A549 (cell line): ENCODE measurements around the gene RRP8. TPM values are rescaled to one million over a fixed set of nuclear protein-coding genes. Genes with fewer than 3 reads are reported as not detected.
A peak's percentile ranks its signal among the peaks of the same experiment; 100 is the strongest.

Source experiments
- ATAC-seq, 2 experiments: fragments of 200-7000 bp in 1 of 2; fragments of >200 bp in 1 of 2; cut with Nextera tagmentation in 1 of 2; cut with Tn5 transposase in 1 of 2; 3 replicates each; pipeline versions ENCODE4 v1.8.0 to v1.9.1; 2018 to 2020; ENCODE audit warnings: mild to moderate bottlenecking in 1 of 2, moderate library complexity in 1 of 2
- CTCF ChIA-PET: fragments of 300-600 bp; sonication (Branson Sonifier 250); formaldehyde crosslinking; extraction: SDS; loops from one replicate; lab custom pipeline; 2021; ENCODE audit warnings: antibody characterized with exemption, inconsistent platforms; lab: Yijun Ruan, JAX
- POLR2A ChIA-PET: fragments of 350-600 bp; formaldehyde crosslinking; extraction: SDS; loops from one replicate; lab custom pipeline; 2021; ENCODE audit warnings: antibody characterized with exemption, inconsistent platforms; lab: Yijun Ruan, JAX
- DNase-seq, 2 experiments: peaks; one replicate each; pipeline versions ENCODE4 v3.0.0 to v3.0.0-alpha.2; 2011 to 2016; ENCODE audit warnings: low read depth in 1 of 2, low spot score in 1 of 2
- FAIRE-seq: peaks from 2 replicates; lab custom pipeline; 2011; peaks lifted over from hg19 to GRCh38; lab: Jason Lieb, UNC
- H3K27ac ChIP-seq, 2 experiments: fragments of >200 bp; sonication (Bioruptor Twin); formaldehyde crosslinking; 3 replicates each; pipeline ENCODE4 v1.5.1; 2016 to 2017
- H3K4me1 ChIP-seq: fragments of >200 bp; sonication (Bioruptor Twin); formaldehyde crosslinking; 3 replicates; pipeline ENCODE4 v1.6.1; 2016
- H3K4me2 ChIP-seq: fragments of >200 bp; sonication (Bioruptor Twin); formaldehyde crosslinking; 3 replicates; pipeline ENCODE4 v1.6.1; 2016
- H3K4me3 ChIP-seq: fragments of >200 bp; sonication (Bioruptor Twin); formaldehyde crosslinking; 3 replicates; pipeline ENCODE4 v1.5.1; 2016
- H3K9me3 ChIP-seq: fragments of >200 bp; sonication (Bioruptor Twin); formaldehyde crosslinking; 3 replicates; pipeline ENCODE4 v1.6.1; 2016
- BHLHE40 ChIP-seq: IDR thresholded peaks from 2 replicates; pipeline ENCODE4 v1.6.1; 2012; ENCODE audit warnings: low read depth, low read length, inconsistent platforms
- CHD4 ChIP-seq: fragments of 200-600 bp; sonication (generic); IDR thresholded peaks from 2 replicates; pipeline ENCODE4 v1.6.1; 2016; ENCODE audit warnings: antibody characterized with exemption, mild to moderate bottlenecking, borderline replicate concordance
- EHF ChIP-seq: fragments of 250-450 bp; sonication (Bioruptor Pico); IDR thresholded peaks from 2 replicates; pipeline ENCODE4 v1.5.0; 2020; ENCODE audit warnings: mild to moderate bottlenecking
- FOSB ChIP-seq: fragments of 250-450 bp; sonication (Bioruptor Pico); IDR thresholded peaks from 2 replicates; pipeline ENCODE4 v1.5.0; 2020; ENCODE audit warnings: mild to moderate bottlenecking, moderate library complexity
- FOSL2 ChIP-seq, 2 experiments: fragments of 450-650 bp in 1 of 2; fragments of >200 bp in 1 of 2; sonication (Bioruptor Twin) in 1 of 2; formaldehyde crosslinking; IDR thresholded peaks; 2 replicates each; pipeline versions ENCODE4 v1.5.0 to v1.6.1; 2016 to 2020; ENCODE audit warnings: mild to moderate bottlenecking in 1 of 2, moderate library complexity in 1 of 2
- FOXS1 ChIP-seq: fragments of 250-450 bp; sonication (Bioruptor Pico); IDR thresholded peaks from 2 replicates; pipeline ENCODE4 v1.5.0; 2020; ENCODE audit warnings: mild to moderate bottlenecking, moderate library complexity
- HOXB13 ChIP-seq: fragments of 250-450 bp; sonication (Bioruptor Pico); IDR thresholded peaks from 2 replicates; pipeline ENCODE4 v1.5.0; 2020; ENCODE audit warnings: low read depth, mild to moderate bottlenecking, moderate library complexity
- RAD21 ChIP-seq, 2 experiments: fragments of >200 bp in 1 of 2; sonication (Bioruptor Twin) in 1 of 2; formaldehyde crosslinking in 1 of 2; IDR thresholded peaks in 1 of 2; conservative IDR thresholded peaks in 1 of 2; 2 replicates in 1 of 2; 3 replicates in 1 of 2; pipeline ENCODE4 v1.6.1; 2012 to 2018; ENCODE audit warnings: inconsistent platforms in 1 of 2
- RNF2 ChIP-seq: fragments of 200-600 bp; sonication (generic); IDR thresholded peaks from 2 replicates; pipeline ENCODE4 v1.6.1; 2016; ENCODE audit warnings: low read depth, mild to moderate bottlenecking, antibody characterized with exemption, moderate library complexity, borderline replicate concordance
- TFCP2L1 ChIP-seq: fragments of 250-450 bp; sonication (Bioruptor Pico); IDR thresholded peaks from 2 replicates; pipeline ENCODE4 v1.5.0; 2021; ENCODE audit warnings: mild to moderate bottlenecking
- TP53 ChIP-seq: fragments of 250-450 bp; sonication (Bioruptor Pico); IDR thresholded peaks from 2 replicates; pipeline ENCODE4 v1.5.0; 2021; ENCODE audit warnings: mild to moderate bottlenecking, moderate library complexity
- ZNF302 ChIP-seq: fragments of 250-450 bp; sonication (Bioruptor Pico); IDR thresholded peaks from 2 replicates; pipeline ENCODE4 v1.9.0; 2021; ENCODE audit warnings: inconsistent platforms, mild to moderate bottlenecking, moderate library complexity
- WGBS: methylation state at CpG from one replicate; pipeline ENCODE4 v1.1.6; 2017; ENCODE audit errors: missing lambda C conversion rate; 5-methylcytosine and 5-hydroxymethylcytosine counted together
- polyA plus RNA-seq, 4 experiments: library from polyadenylated mRNA; depleted of rRNA in 3 of 4; stranded (reverse); fragments of >200 nt; fragmentation: RNase III in 1 of 4; extraction: RNeasy Plus Mini Kit Qiagen cat#74134 plus additional on column Dnase treatment in 1 of 4; gene quantifications; 2 replicates in 3 of 4; 3 replicates in 1 of 4; pipeline ENCODE4 v1.2.3, GENCODE V29; 2011 to 2017
- TF ChIP-seq, protein P1 (sequence below): fragments of >200 bp; sonication (Bioruptor Twin); formaldehyde crosslinking; IDR thresholded peaks from 3 replicates; pipeline ENCODE4 v1.5.1; 2016
- TF ChIP-seq, protein P2 (sequence below): fragments of 450-650 bp; IDR thresholded peaks from 2 replicates; pipeline ENCODE4 v1.6.1; 2014; ENCODE audit warnings: antibody characterized with exemption
- TF ChIP-seq, protein P3 (sequence below): fragments of >200 bp; sonication (Bioruptor Twin); formaldehyde crosslinking; IDR thresholded peaks from 2 replicates; pipeline ENCODE4 v1.6.1; 2016

The RRP8 gene
- polyA plus RNA-seq, 2 of the 4 experiments (the other 2 are of a cell fraction): 14.5 to 25.9 TPM

DNA sequence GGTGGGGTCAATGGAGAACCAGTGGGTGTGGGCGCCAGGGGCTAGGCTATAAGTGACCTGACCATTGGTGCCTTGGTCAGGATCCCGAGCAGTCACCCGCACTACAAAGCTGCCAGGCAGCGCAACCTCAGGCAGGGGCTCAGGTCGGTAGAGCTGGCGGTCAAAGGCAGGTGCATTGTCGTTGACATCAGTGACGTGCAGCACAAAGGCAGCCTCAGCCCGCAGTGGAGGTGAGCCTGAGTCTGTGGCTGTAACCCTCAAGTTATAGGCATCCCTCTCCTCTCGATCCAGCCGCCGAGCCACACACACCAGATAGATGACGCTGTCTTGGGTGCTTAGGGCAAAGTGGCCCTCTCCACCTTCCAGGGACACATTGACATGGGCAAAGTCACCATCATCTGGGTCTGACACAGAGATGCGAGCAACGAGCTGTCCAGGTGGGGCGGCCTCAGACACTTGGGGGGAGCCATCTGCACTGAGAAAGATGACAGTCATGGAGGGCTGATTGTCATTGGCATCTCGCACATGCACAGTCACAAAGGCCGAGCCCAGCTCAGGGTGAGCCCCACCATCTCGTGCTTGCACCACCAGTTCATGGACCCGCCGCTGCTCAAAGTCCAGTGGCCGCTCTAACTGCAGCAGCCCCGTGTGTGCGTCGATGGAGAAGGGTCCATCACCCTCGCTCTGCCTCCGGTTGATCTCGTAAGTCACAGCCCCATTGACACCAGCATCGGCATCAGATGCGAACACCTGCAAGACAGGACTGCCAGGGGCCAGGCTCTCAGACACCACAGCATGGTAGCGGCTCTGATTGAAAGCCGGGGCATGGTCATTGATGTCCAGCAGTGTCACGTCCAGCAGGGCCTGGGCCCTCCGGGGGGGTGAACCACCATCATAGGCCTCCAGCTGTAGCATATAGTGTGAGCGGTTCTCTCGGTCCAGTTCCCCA is 36.9 kb upstream of the RRP8 start (continued):
- TF ChIP-seq RNF2 (no peak), TFCP2L1 (CRISPR knock-in tag) (no peak)
- TF ChIP-seq, all 56 proteins: peak for 0

DNA sequence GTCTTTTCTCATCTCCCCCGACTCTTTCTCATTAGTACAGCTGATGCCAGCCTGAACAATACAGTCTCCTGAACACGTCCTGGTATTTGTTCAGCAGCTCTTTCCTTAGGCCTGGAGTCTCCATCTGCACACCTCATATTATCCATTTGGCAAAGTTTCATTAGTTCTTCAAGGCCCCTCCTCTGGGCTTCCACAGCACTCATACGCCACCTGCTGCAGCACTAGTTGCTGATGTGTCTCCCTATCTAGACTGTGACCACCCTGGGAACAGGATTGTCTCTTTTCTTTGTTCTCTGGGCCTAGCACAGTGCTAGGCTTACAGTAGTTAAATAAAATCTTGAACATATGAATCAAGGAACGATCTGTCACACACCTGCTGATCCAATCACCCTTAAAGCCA is 35.0 kb upstream of the RRP8 start:
- no peak overlapping the region for H3K27ac ChIP-seq
- no peak overlapping the region for H3K4me2 ChIP-seq
- no peak for DNase-seq
- CTCF ChIA-PET: interaction anchor here (0.5 to 2.3 kb wide), 4 partner anchors 10 to 45 kb away, joined by 3 to 10 read pairs (median 4); partner anchors contain the start of gene MRPL17
- FAIRE-seq: no peak
- no peak overlapping the region for H3K4me3 ChIP-seq
- POLR2A ChIA-PET: no interaction called here
- TF ChIP-seq ZNF302 (CRISPR knock-in tag): no peak
- TF ChIP-seq RAD21 (conservative IDR thresholded peaks at IDR 0.05 in 1 of 2, IDR thresholded peaks at IDR 0.05 in 1 of 2): no peak
- no peak for TF ChIP-seq FOXS1 (CRISPR knock-in tag)
- no peak for TF ChIP-seq TP53 (CRISPR knock-in tag)
- TF ChIP-seq CHD4: no peak
- no peak for TF ChIP-seq HOXB13 (CRISPR knock-in tag)
- no peak for ATAC-seq
- H3K9me3 ChIP-seq: no peaks in the 10 kb centered on the region
- WGBS: 41% methylated on average over 4 of the region's 4 CpGs
- H3K4me1 ChIP-seq: peaks cover 5% of the 10 kb centered on the region; the same call in 1 of the 3 replicates

DNA sequence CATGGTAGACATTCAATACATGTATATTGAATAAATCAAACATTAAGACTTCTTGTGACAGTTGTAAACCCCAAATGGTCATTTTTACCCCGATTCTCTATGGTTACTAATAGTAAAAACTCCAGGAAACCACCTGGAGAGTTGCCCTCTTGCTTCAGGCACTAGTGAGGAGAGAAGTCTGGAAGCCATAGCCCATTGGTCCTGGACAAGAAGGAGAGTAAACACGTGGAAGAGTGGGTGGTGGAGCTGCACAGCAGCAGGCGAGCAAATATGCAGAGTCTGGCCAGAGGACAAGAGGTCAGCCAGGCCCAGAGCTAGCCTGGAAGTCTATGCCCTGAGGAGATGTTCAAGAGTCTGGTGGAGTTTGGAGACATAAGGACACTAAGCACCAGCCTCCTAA is 34.5 kb upstream of the RRP8 start:
- H3K4me3 ChIP-seq: no peak overlapping the region
- DNase-seq (no peak), FAIRE-seq (no peak), ATAC-seq (peak in 1 of 2 experiments; percentile 17; a peak in 2 of 6 replicates)
- CTCF ChIA-PET: interaction anchor here (0.5 to 0.9 kb wide), 2 partner anchors 11 to 17 kb away, joined by 3 to 4 read pairs; no protein-coding TSS in a partner anchor
- 12% methylated on average over 3 of the region's 3 CpGs for WGBS
- peaks cover 5% of the 10 kb centered on the region; the same call in 1 of the 3 replicates for H3K4me1 ChIP-seq
- no peak overlapping the region for H3K27ac ChIP-seq
- H3K4me2 ChIP-seq: no peak overlapping the region
- POLR2A ChIA-PET: no interaction called here
- TF ChIP-seq FOSB (CRISPR knock-in tag) (no peak), BHLHE40 (no peak), CHD4 (no peak), FOSL2 (IDR thresholded peaks at IDR 0.05) (no peak), FOSL2 (CRISPR knock-in tag; IDR thresholded peaks at IDR 0.05) (no peak)
- TF ChIP-seq, protein P1, sequence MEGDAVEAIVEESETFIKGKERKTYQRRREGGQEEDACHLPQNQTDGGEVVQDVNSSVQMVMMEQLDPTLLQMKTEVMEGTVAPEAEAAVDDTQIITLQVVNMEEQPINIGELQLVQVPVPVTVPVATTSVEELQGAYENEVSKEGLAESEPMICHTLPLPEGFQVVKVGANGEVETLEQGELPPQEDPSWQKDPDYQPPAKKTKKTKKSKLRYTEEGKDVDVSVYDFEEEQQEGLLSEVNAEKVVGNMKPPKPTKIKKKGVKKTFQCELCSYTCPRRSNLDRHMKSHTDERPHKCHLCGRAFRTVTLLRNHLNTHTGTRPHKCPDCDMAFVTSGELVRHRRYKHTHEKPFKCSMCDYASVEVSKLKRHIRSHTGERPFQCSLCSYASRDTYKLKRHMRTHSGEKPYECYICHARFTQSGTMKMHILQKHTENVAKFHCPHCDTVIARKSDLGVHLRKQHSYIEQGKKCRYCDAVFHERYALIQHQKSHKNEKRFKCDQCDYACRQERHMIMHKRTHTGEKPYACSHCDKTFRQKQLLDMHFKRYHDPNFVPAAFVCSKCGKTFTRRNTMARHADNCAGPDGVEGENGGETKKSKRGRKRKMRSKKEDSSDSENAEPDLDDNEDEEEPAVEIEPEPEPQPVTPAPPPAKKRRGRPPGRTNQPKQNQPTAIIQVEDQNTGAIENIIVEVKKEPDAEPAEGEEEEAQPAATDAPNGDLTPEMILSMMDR: no peak
- TF ChIP-seq, all 56 proteins: peak for 0
- no peaks in the 10 kb centered on the region for H3K9me3 ChIP-seq

DNA sequence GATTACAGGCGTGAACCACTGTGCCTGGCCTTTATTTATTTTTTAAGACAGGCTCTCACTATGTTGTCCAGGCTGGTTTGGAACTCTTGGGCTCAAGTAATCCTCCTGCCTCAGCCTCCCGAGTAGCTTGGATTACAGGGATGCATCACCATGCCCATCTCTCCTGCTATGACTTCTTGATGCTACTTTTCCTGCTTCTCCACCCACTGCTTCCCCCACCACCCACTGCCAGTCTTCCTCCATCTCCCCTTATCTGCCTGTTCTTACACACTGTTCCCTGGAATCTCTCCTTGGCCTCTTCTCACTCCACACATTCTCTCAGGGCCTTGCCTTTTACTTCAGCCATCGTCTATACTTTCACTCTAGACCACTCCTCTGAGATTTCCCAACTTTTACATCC is 33.1 kb upstream of the RRP8 start:
- no peak for FAIRE-seq
- Histone ChIP-seq H3K27ac (no peak overlapping the region), H3K4me1 (peaks cover 5% of the 10 kb centered on the region; the same call in 1 of the 3 replicates), H3K9me3 (no peaks in the 10 kb centered on the region), H3K4me2 (no peak overlapping the region), H3K4me3 (no peak overlapping the region)
- ChIA-PET POLR2A (no interaction called here), CTCF (interaction anchor here (0.8 to 4.0 kb wide), 2 partner anchors 14 to 15 kb away, joined by 4 to 15 read pairs; no protein-coding TSS in a partner anchor)
- TF ChIP-seq ZNF302 (CRISPR knock-in tag): no peak
- TF ChIP-seq, protein P2, sequence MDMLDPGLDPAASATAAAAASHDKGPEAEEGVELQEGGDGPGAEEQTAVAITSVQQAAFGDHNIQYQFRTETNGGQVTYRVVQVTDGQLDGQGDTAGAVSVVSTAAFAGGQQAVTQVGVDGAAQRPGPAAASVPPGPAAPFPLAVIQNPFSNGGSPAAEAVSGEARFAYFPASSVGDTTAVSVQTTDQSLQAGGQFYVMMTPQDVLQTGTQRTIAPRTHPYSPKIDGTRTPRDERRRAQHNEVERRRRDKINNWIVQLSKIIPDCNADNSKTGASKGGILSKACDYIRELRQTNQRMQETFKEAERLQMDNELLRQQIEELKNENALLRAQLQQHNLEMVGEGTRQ: no peak
- no peak for TF ChIP-seq EHF
- TF ChIP-seq, protein P3, sequence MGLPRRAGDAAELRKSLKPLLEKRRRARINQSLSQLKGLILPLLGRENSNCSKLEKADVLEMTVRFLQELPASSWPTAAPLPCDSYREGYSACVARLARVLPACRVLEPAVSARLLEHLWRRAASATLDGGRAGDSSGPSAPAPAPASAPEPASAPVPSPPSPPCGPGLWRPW: no peak
- ATAC-seq: no peak
- WGBS: 43% methylated on average over 3 of the region's 3 CpGs
- DNase-seq: no peak
